ENCODE data around the gene STAC2.

STAC2 gene

GRCh38 chr17:39231591-39232551 is 6.1 kb upstream of the STAC2 start:
- DNase-seq = no peak

DNA sequence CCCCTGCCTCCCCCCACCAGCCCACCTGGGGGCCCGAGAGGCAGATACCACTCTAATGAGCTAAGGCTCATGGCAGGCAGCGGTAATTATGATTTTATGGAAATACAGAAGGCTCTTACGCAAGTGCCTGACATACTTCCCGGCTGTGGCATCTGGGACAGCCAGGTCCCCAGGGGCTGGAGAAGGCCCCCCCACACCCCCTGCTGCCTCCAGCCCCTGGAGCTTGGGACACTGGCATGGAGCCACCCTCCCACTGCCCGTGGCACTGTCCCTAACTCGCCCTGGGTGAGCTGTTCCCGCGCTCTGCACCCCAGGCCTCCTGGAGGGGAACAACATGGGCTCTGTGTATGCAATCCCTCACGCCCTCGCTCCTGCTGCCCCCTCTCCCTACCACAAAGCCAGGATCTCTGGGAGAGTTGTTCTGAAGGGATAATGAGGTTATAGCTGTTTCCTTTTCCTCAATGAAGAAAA is 5.4 kb upstream of the STAC2 start:
- no peak for DNase-seq

- DNase-seq = no peak
These were observed 4.6 kb upstream of the STAC2 start for GRCh38 chr17:39230361-39230760.

- peak; percentile 86 for DNase-seq
These were observed 3.6 kb upstream of the STAC2 start for GRCh38 chr17:39229274-39229913.

- no peak for DNase-seq
These were observed 1.7 kb upstream of the STAC2 start for GRCh38 chr17:39227364-39227919.

GRCh38 chr17:39225959-39226683 is 376 bp upstream of the STAC2 start:
- DNase-seq = peak; percentile 69

DNA sequence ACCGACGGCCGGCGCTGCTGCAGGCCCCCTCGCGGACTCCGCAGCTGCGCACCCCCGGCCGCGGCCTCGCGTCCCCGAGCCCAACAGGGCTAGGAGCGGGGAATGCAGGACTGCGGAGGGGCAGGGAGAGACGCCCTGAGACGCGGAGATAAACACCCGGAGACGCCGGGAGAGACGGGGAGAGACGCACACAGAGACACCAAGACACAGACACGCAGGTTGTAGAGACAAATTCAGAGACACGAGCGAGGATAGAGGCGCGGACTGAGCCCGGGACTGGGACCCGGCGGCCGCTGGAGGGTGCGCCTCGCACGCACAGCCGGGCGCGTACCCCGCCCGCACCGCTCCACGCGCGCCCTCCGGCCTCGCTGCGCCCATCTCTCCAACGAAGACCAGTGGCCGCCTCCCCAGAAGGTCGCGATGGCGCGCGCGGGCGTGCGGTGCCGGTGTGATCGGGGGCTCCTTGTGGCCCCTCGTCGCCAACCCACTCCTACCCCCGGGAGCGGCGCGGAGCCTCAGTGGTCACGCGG is 902 bp downstream of the STAC2 start:
- DNase-seq = no peak

GRCh38 chr17:39223907-39224777 is 1.6 kb downstream of the STAC2 start:
- no peak for DNase-seq

DNA sequence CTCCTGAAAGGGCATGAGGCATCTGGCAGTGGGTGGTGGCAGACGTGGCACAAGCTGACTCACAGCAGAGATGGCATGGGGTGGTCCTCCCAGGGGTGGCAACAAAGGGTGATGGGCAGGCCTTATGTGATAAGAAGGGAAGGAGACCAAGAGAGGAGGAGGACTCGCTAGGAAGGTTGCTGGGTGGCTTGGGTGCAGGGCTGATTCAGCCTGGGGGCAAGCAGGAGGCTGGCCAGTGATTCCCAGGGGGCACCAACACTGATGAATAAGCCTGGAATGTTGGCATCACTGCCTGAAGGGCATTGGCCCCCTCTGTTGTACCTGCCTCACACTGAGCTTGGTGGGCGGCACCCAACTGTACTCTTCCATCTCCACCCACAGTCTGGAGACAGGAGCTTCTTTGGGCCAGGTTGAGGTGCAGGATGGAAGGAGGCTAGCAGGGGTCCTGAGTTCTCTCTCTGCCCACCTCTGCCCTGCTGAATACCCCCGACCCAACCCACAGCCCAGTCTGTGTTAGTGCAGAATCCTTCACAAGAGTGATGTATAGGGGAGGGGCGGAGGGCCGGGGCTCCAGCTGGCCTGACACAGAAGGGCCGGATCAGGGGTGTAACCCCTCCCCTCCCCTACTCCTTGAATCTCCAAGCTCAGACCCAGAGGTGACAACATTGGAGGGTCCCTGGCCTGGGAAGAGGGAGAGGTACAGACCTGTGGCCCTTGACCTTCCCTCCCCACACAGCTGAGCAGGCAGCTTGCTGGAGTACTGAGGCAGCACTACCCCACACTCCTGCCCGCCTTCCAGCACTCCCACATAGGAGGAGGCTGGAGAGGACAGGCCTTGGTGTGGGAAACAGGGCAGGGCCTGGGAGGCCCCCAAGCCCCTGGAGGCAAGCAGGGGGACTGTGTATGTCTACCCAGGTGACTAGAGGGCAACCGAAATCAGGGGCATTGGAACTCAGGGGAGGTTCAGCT is 2.6 kb downstream of the STAC2 start:
- DNase-seq = peak; percentile 61

DNA sequence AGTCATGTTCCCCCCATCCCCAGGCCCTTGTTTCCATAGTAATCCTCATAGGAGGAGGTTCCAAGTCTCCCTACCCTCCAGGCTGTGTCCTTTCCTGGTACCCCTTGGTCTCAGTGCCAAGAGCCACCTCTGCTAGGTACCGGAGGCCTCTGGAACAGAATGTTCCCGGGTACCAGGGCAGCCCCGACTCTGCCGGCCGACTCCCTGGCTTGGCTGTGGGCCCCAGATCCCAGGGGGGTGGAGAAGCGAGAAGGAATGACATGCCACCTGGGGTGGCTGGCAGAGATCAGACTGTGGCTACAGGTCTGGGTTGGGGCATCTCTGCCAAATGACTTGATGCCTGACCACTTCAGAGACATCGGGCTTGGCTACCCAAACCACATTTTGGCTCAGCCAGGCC is 3.6 kb downstream of the STAC2 start:
- DNase-seq = no peak

DNA sequence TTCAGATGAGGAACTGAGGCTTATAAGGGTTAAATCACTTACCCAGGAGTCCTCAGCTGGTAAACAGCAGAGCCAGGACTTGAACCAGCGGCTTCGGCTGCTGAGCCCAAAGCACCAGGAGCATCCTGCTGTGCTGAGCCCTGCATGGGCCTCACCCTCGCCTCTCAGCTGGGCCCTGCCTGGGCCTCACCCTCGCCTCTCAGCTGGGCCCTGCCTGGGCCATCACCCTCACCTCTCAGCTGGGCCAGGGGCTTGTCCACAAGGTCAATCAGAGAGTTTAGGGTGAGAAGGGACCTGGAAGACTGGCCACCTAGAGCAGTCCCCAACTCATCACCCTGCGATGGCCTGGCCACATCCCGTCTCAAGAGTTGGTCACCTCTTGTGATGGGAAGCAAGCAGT is 4.2 kb downstream of the STAC2 start:
- DNase-seq = no peak

DNA sequence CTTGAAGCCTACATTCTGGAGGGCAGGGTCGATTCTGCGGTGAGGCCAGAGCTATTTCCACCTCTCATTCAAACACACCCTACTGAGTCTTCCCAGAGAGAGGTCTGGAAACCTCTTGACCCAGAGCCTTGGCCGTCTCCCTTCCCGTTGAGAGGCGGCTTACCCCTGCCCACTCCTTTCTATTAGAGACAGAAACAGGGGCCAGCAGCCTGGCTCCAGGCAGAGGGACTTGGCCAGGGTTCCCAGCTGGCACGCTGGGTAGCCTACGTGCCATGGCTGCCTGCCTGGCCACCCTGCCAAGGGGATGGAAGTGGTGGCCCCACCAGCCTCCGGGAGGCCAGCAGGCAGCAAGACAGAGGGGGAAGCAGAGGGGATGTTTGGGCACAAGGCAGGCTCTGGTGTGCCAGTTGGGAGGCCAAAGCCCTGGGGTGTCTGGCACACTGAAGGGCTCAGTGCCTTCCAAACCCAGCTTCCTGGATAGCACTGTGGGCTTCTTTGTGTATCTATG is 6.0 kb downstream of the STAC2 start:
- no peak for DNase-seq

- no peak for DNase-seq
These were observed 6.8 kb downstream of the STAC2 start for GRCh38 chr17:39218906-39219305.

DNA sequence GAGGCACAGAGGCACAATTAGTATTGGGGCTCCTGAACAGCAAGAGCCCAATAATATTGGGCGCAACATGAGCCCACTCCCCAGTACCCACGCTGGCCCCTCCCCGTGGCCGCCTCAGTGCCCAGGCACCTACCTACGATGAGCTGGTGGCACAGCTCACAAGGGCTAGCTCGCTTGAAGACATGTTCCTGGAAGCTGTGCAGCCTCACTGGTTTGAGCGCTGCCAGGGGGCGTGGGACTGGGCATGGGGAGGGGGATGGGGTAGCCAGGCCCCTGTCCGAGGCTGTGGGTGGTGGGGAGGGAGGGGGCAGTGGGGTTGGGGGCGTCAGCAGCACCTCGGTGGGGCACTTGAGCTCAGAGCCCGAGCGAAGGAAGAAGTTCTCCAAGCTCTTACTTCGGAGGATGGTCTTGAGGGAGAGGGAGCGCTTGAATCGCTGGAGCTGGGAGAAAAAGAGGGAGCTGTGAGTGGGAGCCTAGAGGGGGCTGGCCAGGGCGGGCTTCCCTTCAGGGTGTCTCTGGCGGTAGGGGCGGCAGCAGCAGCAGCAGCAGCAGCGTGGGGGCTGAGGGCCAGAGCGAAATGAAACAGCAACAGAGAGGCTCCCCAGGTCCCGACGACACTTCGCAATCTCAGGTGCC is 7.9 kb downstream of the STAC2 start:
- no peak for DNase-seq

DNA sequence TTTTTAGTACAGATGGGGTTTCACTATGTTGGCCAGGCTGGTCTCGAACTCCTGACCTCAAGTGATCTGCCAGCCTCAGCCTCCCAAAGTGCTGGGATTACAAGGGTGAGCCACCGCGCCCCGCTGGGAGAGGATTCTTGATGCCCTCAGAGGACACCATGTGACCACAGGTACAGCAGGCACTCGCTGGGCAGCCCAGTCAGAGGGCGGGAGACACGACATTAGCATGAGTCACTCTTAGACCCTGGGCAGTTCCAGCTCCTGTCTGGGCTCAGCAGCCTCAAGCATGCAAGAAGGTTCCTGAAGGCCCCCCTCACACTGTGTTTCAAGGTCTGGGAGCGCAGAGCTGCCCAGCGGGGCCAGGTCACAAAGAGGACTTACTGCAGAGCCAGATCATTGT is 11.9 kb downstream of the STAC2 start:
- DNase-seq = peak; percentile 47

DNA sequence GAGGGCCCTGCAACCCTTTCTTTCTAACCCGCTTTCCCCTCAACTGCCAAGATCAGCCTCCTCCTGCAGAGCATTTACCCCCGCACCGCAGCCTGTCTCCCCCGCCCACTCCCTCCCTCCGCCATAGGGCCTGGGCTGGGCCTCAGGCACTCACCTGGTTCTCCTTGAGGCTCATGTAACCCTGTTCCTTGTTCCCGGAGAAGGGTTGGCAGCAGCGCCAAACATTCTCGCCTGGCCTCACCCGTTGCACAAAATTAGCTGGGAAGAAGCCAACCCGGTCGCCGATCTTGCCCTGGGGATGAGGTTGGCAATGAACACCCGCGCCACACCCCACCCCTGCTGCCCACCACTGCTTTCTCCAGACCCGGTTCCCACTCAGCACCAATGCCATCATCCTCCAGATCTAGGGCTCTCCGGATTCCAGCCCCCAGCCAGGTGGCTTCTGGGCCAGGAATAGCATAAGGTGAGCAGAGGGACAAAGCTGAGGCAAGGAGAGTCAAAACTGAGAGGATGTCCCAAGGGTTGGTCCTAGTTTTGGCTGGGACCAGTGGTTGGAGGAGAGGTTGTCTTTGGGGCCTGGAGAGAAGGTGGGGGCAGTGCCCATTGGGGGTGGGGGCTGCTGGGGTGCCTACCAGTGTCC is 12.8 kb downstream of the STAC2 start:
- no peak for DNase-seq

DNA sequence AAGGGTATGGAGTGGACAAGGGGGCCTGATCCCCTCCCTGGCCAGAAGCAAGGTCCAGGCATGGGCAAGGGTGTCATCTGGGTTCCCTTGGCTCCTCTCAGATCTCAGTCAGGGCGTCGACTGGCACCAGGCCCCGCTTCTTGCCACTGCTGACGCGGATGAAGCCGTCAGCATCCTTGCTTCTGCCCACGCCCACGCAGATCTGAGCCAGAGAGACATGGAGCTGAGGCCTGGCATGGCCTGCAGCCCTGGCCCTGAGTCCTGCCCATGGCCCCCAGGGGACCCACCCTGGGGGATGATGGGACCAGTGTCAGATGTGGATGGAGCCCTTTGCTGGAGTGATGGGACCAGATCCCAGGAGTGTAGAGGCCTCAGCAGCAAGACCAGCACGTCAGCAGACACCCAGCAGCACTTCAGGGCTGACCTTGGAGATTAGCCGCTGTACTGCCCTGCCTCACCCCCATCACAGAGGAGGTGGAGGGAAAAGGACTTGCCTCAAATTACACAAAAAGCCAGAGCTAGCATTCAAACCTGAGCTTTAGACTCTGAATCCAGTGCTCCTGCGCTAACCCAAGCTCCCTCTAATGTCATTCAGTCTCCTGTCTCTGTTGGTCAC is 13.4 kb downstream of the STAC2 start:
- DNase-seq = no peak

- no peak for DNase-seq
These were observed 15.7 kb downstream of the STAC2 start for GRCh38 chr17:39210093-39210434.

Data from NCI-H226 (cell line).